SK-N-SH (cell line): ENCODE results near the gene DGCR8. TPM values are rescaled to one million over a fixed set of nuclear protein-coding genes. Genes with fewer than 3 reads are reported as not detected.

Experiments used
- CTCF ChIA-PET: fragments of 300-600, 350-600 bp; formaldehyde crosslinking; extraction: SDS; loops from one replicate; lab custom pipeline; 2021; lab: Yijun Ruan, JAX
- POLR2A ChIA-PET: fragments of 350-600 bp; sonication (Branson Sonifier 250); formaldehyde crosslinking; extraction: SDS; loops from one replicate; lab custom pipeline; 2020; ENCODE audit warnings: antibody characterized with exemption, inconsistent platforms; lab: Yijun Ruan, JAX
- DNase-seq: peaks from one replicate; pipeline ENCODE4 v3.0.0; 2012
- H2AFZ ChIP-seq: fragments of 200-600 bp; sonication (generic); 2 replicates; pipeline ENCODE4 v1.8.1; 2016; ENCODE audit warnings: antibody characterized with exemption, mild to moderate bottlenecking, low read depth
- H3F3A ChIP-seq: fragments of 200-600 bp; sonication (generic); replicated peaks from 2 replicates; pipeline ENCODE3; 2016; ENCODE audit warnings: antibody characterized with exemption, mild to moderate bottlenecking; ENCODE audit not compliant: insufficient read depth
- H3K27ac ChIP-seq, 2 experiments: fragments of 200-500 bp in 1 of 2; fragments of 200-600 bp in 1 of 2; sonication (Bioruptor generic) in 1 of 2; sonication (generic), shearing (Covaris generic) in 1 of 2; 2 replicates each; pipeline versions ENCODE4 v1.5.1 to v1.6.1; 2014 to 2016; ENCODE audit warnings: low read depth in 2 of 2, inconsistent platforms in 1 of 2, low read length in 1 of 2, mild to moderate bottlenecking in 1 of 2, mixed read lengths in 1 of 2
- H3K27me3 ChIP-seq: fragments of 200-600 bp; sonication (generic), shearing (Covaris generic); 2 replicates; pipeline ENCODE4 v1.6.1; 2016; ENCODE audit warnings: mixed run types; ENCODE audit not compliant: insufficient read depth
- H3K36me3 ChIP-seq, 2 experiments: fragments of 200-500 bp in 1 of 2; fragments of 200-600 bp in 1 of 2; sonication (Bioruptor generic) in 1 of 2; sonication (generic) in 1 of 2; replicated peaks in 1 of 2; 2 replicates each; pipeline versions ENCODE3 to v1.5.1; 2014 to 2016; ENCODE audit warnings: low read length in 1 of 2, mild to moderate bottlenecking in 1 of 2; ENCODE audit not compliant: insufficient read depth in 2 of 2, control insufficient read depth in 1 of 2
- H3K4me1 ChIP-seq, 2 experiments: fragments of 200-500 bp in 1 of 2; fragments of 200-600 bp in 1 of 2; sonication (Bioruptor generic) in 1 of 2; sonication (generic), shearing (Covaris generic) in 1 of 2; 2 replicates each; pipeline versions ENCODE4 v1.5.1 to v1.6.1; 2014 to 2016; ENCODE audit warnings: low read depth in 1 of 2, low read length in 1 of 2, mixed run types in 1 of 2; ENCODE audit not compliant: insufficient read depth in 2 of 2, control insufficient read depth in 1 of 2
- H3K4me2 ChIP-seq: fragments of 200-600 bp; sonication (generic), shearing (Covaris generic); 2 replicates; pipeline ENCODE4 v1.6.1; 2017; ENCODE audit warnings: mixed run types
- H3K4me3 ChIP-seq, 2 experiments: fragments of 200-500 bp in 1 of 2; fragments of 200-600 bp in 1 of 2; sonication (Bioruptor generic) in 1 of 2; sonication (generic), shearing (Covaris generic) in 1 of 2; 2 replicates each; pipeline versions ENCODE4 v1.5.1 to v1.8.1; 2014 to 2016; ENCODE audit warnings: low read depth in 2 of 2, inconsistent platforms in 1 of 2, low read length in 1 of 2, mild to moderate bottlenecking in 1 of 2, mixed read lengths in 1 of 2, moderate library complexity in 1 of 2
- H3K79me2 ChIP-seq: fragments of 200-600 bp; sonication (generic); 2 replicates; pipeline ENCODE4 v1.8.1; 2017; ENCODE audit warnings: mild to moderate bottlenecking; ENCODE audit not compliant: insufficient read depth
- H3K9ac ChIP-seq: fragments of 200-600 bp; sonication (generic); 2 replicates; pipeline ENCODE4 v1.6.1; 2017; ENCODE audit warnings: mixed run types
- H3K9me2 ChIP-seq: fragments of 200-600 bp; sonication (generic); 2 replicates; pipeline ENCODE4 v1.6.1; 2017; ENCODE audit warnings: mixed run types
- H3K9me3 ChIP-seq: fragments of 200-600 bp; sonication (generic); 2 replicates; pipeline ENCODE4 v1.6.1; 2017; ENCODE audit warnings: mixed run types, mild to moderate bottlenecking, moderate library complexity
- H4K20me1 ChIP-seq: fragments of 200-600 bp; sonication (generic); 2 replicates; pipeline ENCODE4 v1.6.1; 2017; ENCODE audit warnings: mild to moderate bottlenecking, mixed run types; ENCODE audit not compliant: insufficient read depth
- CHD2 ChIP-seq: fragments of 150-350 bp; IDR thresholded peaks from 2 replicates; pipeline ENCODE4 v1.6.1; 2018; ENCODE audit warnings: low read length; ENCODE audit not compliant: partially characterized antibody
- CTCF ChIP-seq: fragments of 200-600 bp; sonication (generic); IDR thresholded peaks from 2 replicates; pipeline ENCODE4 v1.6.1; 2017; ENCODE audit warnings: antibody characterized with exemption, mild to moderate bottlenecking, moderate library complexity
- EP300 ChIP-seq, 2 experiments: IDR thresholded peaks; 2 replicates each; pipeline versions ENCODE4 v1.4.0 to v1.6.1; 2012; ENCODE audit warnings: borderline replicate concordance in 1 of 2, low read depth in 1 of 2, low read length in 1 of 2
- EZH2phosphoT487 ChIP-seq: fragments of 200-600 bp; sonication (generic); IDR thresholded peaks from 2 replicates; pipeline ENCODE4 v1.6.1; 2017; ENCODE audit warnings: low read depth, mixed run types, mild to moderate bottlenecking, antibody characterized with exemption, moderate library complexity, borderline replicate concordance
- FOXM1 ChIP-seq: IDR thresholded peaks from 2 replicates; pipeline ENCODE4 v1.4.0; 2012; ENCODE audit warnings: low read depth, mild to moderate bottlenecking
- GABPA ChIP-seq: IDR thresholded peaks from 2 replicates; pipeline ENCODE4 v1.4.0; 2012; ENCODE audit warnings: low read depth, mild to moderate bottlenecking
- MXI1 ChIP-seq: IDR thresholded peaks from 2 replicates; pipeline ENCODE4 v1.6.1; 2012; ENCODE audit warnings: mild to moderate bottlenecking, low read depth, low read length, improper control_type of control experiment
- NFIC ChIP-seq: IDR thresholded peaks from 2 replicates; pipeline ENCODE4 v1.4.0; 2012; ENCODE audit warnings: borderline replicate concordance
- NRF1 ChIP-seq: IDR thresholded peaks from 2 replicates; pipeline ENCODE4 v1.6.1; 2012; ENCODE audit warnings: low read depth, mild to moderate bottlenecking, low read length
- RFX5 ChIP-seq: IDR thresholded peaks from 2 replicates; pipeline ENCODE4 v1.6.1; 2012; ENCODE audit warnings: mild to moderate bottlenecking, improper control_type of control experiment, low read length
- RXRA ChIP-seq: IDR thresholded peaks from 2 replicates; pipeline ENCODE4 v1.4.0; 2012; ENCODE audit warnings: low read depth, mild to moderate bottlenecking, borderline replicate concordance
- TAF1 ChIP-seq: IDR thresholded peaks from 2 replicates; pipeline ENCODE4 v1.6.1; 2012; ENCODE audit warnings: low read depth, mild to moderate bottlenecking, low read length, moderate library complexity, borderline replicate concordance
- TEAD4 ChIP-seq: IDR thresholded peaks from 2 replicates; pipeline ENCODE4 v1.4.0; 2012; ENCODE audit warnings: mild to moderate bottlenecking, borderline replicate concordance; ENCODE audit not compliant: insufficient read depth
- WGBS: methylation state at CpG from one replicate; pipeline ENCODE4 v1.1.6; 2017; ENCODE audit warnings: low lambda C conversion rate; 5-methylcytosine and 5-hydroxymethylcytosine counted together
- polyA plus RNA-seq, 3 experiments: library from polyadenylated mRNA; depleted of rRNA; stranded (reverse); fragments of >200 nt; gene quantifications; 2 replicates each; pipeline ENCODE4 v1.2.3, GENCODE V29; 2012
- TF ChIP-seq, protein P1 (sequence below): IDR thresholded peaks from 2 replicates; pipeline ENCODE4 v1.4.0; 2012; ENCODE audit warnings: low read depth, borderline replicate concordance
- TF ChIP-seq, protein P2 (sequence below): IDR thresholded peaks from 2 replicates; pipeline ENCODE4; 2012
- TF ChIP-seq, protein P3 (sequence below): fragments of 150-350 bp; IDR thresholded peaks from 2 replicates; pipeline ENCODE4 v1.6.1; 2017; ENCODE audit warnings: antibody characterized with exemption, low read length, low read depth, borderline replicate concordance
- TF ChIP-seq, protein P4 (sequence below): IDR thresholded peaks from 2 replicates; pipeline ENCODE4 v1.4.0; 2012; ENCODE audit warnings: low read depth

The DGCR8 gene
- polyA plus RNA-seq, 1 of the 3 experiments (the other 2 are of a cell fraction): 26.5 TPM

DNA sequence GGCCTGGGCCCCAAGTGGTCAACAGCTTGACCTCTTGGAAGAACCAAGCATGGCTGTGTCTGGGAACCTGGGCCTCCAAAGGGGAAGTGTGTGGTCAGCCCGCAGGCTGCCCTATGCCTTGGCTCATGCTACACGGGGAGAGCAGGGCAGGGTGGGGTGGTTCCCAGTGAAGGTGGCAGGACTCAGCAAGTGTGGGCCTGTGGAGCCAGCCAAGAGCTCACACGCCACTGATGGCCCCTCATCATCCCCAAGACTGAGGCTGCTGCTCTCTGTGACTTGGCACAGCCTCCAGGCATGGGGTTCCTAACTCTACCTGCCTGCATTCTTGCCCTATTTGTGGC lies 15.9 kb upstream of the DGCR8 start (continued):
- no peak for TF ChIP-seq NRF1
- no peak for TF ChIP-seq TAF1
- TF ChIP-seq, protein P1, sequence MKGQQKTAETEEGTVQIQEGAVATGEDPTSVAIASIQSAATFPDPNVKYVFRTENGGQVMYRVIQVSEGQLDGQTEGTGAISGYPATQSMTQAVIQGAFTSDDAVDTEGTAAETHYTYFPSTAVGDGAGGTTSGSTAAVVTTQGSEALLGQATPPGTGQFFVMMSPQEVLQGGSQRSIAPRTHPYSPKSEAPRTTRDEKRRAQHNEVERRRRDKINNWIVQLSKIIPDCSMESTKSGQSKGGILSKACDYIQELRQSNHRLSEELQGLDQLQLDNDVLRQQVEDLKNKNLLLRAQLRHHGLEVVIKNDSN: no peak
- TF ChIP-seq GABPA: no peak
- TF ChIP-seq NFIC: no peak
- no peak for TF ChIP-seq EP300 (IDR thresholded peaks at IDR 0.05; ENCODE audit: borderline replicate concordance in 1 of 2, low read depth in 1 of 2, low read length in 1 of 2)
- TF ChIP-seq, protein P2, sequence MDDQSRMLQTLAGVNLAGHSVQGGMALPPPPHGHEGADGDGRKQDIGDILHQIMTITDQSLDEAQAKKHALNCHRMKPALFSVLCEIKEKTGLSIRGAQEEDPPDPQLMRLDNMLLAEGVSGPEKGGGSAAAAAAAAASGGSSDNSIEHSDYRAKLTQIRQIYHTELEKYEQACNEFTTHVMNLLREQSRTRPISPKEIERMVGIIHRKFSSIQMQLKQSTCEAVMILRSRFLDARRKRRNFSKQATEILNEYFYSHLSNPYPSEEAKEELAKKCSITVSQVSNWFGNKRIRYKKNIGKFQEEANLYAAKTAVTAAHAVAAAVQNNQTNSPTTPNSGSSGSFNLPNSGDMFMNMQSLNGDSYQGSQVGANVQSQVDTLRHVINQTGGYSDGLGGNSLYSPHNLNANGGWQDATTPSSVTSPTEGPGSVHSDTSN: no peak
- TF ChIP-seq, protein P3, sequence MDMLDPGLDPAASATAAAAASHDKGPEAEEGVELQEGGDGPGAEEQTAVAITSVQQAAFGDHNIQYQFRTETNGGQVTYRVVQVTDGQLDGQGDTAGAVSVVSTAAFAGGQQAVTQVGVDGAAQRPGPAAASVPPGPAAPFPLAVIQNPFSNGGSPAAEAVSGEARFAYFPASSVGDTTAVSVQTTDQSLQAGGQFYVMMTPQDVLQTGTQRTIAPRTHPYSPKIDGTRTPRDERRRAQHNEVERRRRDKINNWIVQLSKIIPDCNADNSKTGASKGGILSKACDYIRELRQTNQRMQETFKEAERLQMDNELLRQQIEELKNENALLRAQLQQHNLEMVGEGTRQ: no peak
- TF ChIP-seq, all 33 proteins: peak for 0

GRCh38 chr22:20064545-20065262 lies 15.3 kb upstream of the DGCR8 start:
- Histone ChIP-seq H3F3A (no peaks in the 10 kb centered on the region), H3K36me3 (peaks cover 0 to 9% of the 10 kb centered on the region in 2 experiments), H4K20me1 (no peaks in the 10 kb centered on the region), H2AFZ (no peak overlapping the region), H3K27me3 (no peaks in the 10 kb centered on the region), H3K9ac (no peak overlapping the region), H3K9me3 (no peaks in the 10 kb centered on the region), H3K27ac (no peak overlapping the region), H3K79me2 (no peaks in the 10 kb centered on the region), H3K9me2 (no peaks in the 10 kb centered on the region), H3K4me1 (no peaks in the 10 kb centered on the region), H3K4me2 (no peak overlapping the region), H3K4me3 (no peak overlapping the region)
- POLR2A ChIA-PET: no interaction called here
- no peak for DNase-seq
- CTCF ChIA-PET: no interaction called here
- TF ChIP-seq, protein P4, sequence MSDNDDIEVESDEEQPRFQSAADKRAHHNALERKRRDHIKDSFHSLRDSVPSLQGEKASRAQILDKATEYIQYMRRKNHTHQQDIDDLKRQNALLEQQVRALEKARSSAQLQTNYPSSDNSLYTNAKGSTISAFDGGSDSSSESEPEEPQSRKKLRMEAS: no peak
- 87% methylated on average over 14 of the region's 18 CpGs for WGBS

GRCh38 chr22:20065896-20066616 lies 14.0 kb upstream of the DGCR8 start:
- H3K4me3 ChIP-seq: no peak overlapping the region
- no peak overlapping the region for H3K27ac ChIP-seq
- H3K9me3 ChIP-seq: no peaks in the 10 kb centered on the region
- H2AFZ ChIP-seq: no peak overlapping the region
- ChIA-PET CTCF (no interaction called here), POLR2A (no interaction called here)
- DNase-seq: no peak
- no peak overlapping the region for H3K9ac ChIP-seq
- H3K9me2 ChIP-seq: no peaks in the 10 kb centered on the region
- no peaks in the 10 kb centered on the region for H3K4me1 ChIP-seq
- peaks cover 0 to 9% of the 10 kb centered on the region in 2 experiments for H3K36me3 ChIP-seq
- H3K4me2 ChIP-seq: no peak overlapping the region
- WGBS: 88% methylated on average over 11 of the region's 14 CpGs
- H3K27me3 ChIP-seq: no peaks in the 10 kb centered on the region
- no peaks in the 10 kb centered on the region for H4K20me1 ChIP-seq
- H3F3A ChIP-seq: no peaks in the 10 kb centered on the region
- no peaks in the 10 kb centered on the region for H3K79me2 ChIP-seq
- TF ChIP-seq MXI1 (no peak), RFX5 (no peak), FOXM1 (no peak), NFIC (no peak), NRF1 (no peak), CHD2 (no peak), CTCF (no peak), EZH2phosphoT487 (no peak), RXRA (no peak), TEAD4 (no peak)
- TF ChIP-seq, protein P1: no peak
- TF ChIP-seq, protein P4: no peak
